Muscle of arm (tissue), 12 donors: ENCODE data around the gene FIBCD1. TPM values are rescaled to one million over a fixed set of nuclear protein-coding genes. Genes with fewer than 3 reads are reported as not detected.
"Not testable (repeated sequence)": the region's sequence is repeated elsewhere in the genome, so short reads cannot be mapped to it uniquely, and the experiment has no call there.

ENCODE experiments used
- DNase-seq: peaks from one replicate; pipeline ENCODE4 v3.0.0-alpha.2; 2013
- polyA plus RNA-seq, 12 donors: library from polyadenylated mRNA; unstranded; fragments of 120-200 nt; gene quantifications; one replicate each; pipeline ENCODE4 v1.2.1, GENCODE V29; 2013; ENCODE audit not compliant: insufficient read length in 12 of 12

The FIBCD1 gene
- polyA plus RNA-seq, 12 donors, result 0.12 to 3.3 (median 0.26) TPM; not detected in 8

DNA sequence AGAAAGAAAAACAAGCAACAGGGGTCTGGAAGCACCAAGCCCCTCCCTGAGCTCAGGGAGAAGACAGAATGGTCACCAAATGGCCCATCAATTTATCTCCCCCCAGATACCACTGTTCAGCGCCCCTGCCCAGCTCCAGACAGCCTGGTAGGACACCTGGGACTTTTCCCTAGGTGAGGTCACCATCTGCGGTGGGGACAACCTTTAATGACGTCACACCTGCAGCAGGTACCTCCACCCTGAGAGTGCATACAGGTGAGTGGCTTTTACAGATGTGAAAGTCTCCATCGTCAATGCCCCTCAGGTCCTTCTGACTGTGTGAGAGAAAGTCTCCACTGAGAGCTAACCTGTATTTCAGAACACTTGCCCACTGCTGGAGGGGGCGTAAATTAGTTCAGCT is 35.6 kb upstream of the FIBCD1 start:
- DNase-seq, result no peak

GRCh38 chr9:130973686-130974281 is 34.7 kb upstream of the FIBCD1 start:
- DNase-seq, result no peak

- no peak for DNase-seq
Observed at GRCh38 chr9:130972957-130973685, 34.1 kb upstream of the FIBCD1 start.

GRCh38 chr9:130972277-130972956 is 33.4 kb upstream of the FIBCD1 start:
- no peak for DNase-seq

DNA sequence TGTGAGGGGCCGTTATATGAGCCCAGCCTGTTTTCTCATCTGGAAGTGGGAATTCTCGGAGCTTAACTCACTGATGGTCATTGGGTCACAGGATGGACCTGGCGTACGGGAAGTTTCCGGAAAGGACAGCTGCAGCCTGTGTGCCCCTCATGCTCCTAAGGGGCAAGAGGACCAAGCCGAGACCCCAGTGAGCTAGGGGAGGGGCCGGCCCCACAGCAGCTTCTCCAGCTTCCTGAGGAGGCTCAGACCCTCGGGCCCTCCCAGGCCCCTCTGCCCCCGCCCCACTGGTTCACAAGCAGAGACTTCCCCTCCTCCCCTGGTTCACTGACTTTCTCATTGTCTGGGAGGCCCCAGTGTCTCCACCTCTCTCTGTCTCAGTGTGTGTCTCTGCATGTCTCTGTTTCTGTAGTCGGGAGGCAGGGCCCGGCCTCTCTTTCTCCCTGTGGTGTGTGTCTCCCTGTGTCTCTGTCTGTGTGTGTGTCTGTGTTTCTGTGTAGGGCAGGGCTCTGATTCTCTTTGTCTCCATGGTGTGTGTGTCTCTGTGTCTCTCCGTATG is 32.3 kb upstream of the FIBCD1 start:
- DNase-seq, result no peak

- no peak for DNase-seq
Observed at GRCh38 chr9:130970855-130971254, 31.8 kb upstream of the FIBCD1 start.

DNA sequence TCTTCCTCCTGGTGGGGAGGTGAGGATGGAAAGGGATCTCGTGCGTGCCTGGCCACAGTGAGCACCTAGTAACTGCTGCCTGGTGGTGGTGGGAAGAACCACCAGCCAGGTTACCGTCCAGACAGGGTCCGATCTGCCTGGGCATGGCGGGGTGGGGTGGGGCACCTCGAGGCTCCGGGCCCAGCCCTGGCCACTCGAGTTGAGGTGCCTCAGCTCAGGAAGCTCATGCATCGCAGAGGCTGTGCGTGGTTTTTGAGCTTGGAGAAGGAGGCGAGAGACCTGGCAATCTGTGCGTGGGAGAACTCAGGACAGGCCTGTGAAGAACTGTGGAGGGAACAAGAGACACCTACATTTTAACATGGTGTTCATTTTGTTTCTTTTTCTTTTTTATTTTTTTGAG is 31.0 kb upstream of the FIBCD1 start:
- no peak for DNase-seq

GRCh38 chr9:130965680-130966079 is 26.6 kb upstream of the FIBCD1 start:
- DNase-seq, result no peak

- no peak for DNase-seq
Observed at GRCh38 chr9:130963916-130964315, 24.9 kb upstream of the FIBCD1 start.

- no peak for DNase-seq
Observed at GRCh38 chr9:130963337-130963908, 24.4 kb upstream of the FIBCD1 start.

DNA sequence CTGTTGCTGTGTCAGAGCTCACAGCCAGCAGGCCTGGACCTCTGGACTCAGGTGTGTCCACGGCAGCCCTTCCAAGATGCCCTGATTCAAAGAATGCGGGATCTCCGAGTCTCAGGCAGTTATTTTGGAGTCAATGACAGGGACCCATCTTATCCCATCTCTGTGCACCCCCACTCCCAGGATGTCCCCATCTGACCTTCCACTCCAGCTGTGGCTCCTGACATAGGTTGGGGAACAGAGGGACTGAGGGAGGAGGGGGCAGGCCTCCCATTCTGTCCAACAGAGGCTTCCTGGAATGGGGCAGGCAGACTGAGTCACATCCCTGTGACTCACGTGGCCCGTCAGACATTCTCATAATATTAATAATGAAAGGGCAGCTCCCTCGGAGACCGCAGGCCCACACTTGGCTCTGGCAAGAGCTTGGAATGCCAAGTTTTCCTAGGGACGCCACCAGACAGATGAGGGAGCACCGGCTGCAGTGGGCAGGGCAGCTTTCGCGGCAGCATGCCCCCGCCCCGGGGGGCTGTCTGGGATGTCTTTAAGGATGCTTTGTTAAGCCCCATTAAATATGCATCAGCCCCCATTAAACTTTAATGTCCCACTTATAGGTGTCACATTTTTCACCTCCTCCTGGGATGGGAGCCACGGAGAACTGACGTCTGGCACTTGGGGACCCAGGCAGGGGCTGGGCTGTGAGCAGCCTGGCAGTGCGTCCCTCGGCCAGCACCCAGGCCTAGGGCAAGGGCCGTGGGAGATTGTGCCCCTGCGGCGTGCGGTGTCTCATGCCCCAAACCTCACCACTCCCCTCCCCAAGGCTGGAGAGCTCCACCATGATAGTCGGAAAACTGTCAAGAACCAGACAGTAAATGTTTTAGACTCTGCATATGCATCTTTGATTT is 23.6 kb upstream of the FIBCD1 start:
- no peak for DNase-seq

GRCh38 chr9:130961511-130962300 is 22.7 kb upstream of the FIBCD1 start:
- DNase-seq, result no peak

DNA sequence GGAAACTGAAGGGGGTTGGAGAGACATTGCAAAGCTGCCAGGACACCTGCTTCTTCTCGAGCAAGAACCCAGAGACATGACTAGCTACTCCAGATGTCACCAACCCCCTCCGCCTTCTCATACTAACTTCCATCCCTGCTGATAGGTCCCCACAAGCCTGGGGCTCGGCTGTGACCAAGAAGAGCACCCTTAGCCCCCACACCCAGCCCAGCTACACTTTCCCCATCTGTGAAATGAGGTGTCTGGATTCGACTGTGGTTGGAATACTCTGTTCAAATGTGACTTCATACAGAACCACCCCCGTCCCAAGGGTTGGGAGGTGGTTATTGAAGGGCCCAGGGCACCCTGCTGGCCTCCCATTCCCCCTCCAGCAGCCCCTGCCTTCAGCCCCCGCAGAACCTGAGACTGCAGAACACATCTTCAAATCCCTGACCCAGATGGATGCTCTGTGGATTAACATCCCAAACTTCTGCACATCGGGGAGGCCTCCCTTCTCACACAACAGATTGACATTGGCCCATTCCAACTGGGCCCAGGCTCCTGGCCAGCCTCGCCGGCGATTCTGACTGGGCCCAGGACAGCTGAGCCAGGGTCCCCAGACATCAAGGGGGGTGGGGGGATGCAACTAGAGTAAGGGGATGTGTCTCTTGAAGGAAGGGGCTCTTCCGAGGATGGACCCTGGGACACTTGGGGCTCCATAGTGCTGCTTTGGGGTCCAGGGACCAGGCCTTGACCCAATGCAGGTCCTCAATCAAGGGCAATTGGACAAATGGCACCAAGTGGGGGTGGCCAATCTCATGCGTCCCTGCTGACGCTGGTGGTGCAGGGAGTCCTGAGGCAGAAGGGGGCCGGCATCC is 21.7 kb upstream of the FIBCD1 start:
- DNase-seq, result no peak

- no peak for DNase-seq
Observed at GRCh38 chr9:130959809-130960334, 20.8 kb upstream of the FIBCD1 start.

GRCh38 chr9:130958564-130958963 is 19.5 kb upstream of the FIBCD1 start:
- not testable (repeated sequence) for DNase-seq

DNA sequence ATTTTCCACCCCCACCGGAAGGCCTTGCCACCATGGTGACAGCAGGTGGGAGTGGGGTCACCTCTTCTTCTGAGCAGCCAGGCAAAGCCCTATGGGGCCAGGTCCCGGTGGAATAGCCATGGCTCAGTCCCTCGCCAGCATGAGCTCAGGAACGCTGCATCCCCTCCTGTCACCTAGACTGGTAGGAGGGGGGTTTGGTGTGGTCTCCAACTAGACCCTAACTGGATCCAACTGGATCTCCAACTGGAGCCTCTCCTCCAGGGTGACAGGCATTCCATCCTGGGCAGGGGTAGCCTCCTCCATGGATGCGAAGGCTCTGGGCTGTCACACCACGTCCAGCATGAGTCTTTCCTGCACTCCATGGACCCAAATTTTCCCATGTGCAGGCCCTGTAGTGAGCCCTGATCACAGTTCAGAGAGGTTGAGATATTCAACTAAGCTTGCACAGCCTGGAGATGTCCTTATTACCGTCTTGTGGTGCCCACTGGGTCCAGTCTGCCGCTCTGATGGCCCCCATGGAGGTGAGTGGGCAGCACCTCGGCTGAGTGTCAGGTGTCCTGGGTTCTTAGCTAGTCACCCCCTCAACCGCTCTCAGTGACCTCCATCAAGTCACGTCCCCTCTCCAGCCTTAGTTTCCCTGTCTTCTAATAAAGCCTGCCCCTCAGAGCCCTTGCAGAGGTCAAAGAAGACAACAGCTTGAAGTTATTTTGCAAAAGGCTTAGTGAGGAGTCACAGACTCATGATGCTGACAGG is 18.6 kb upstream of the FIBCD1 start:
- DNase-seq, result no peak

GRCh38 chr9:130956636-130957450 is 17.8 kb upstream of the FIBCD1 start:
- DNase-seq, result no peak
